Measurements from ENCODE around the gene ASB3.

The ASB3 gene

DNA sequence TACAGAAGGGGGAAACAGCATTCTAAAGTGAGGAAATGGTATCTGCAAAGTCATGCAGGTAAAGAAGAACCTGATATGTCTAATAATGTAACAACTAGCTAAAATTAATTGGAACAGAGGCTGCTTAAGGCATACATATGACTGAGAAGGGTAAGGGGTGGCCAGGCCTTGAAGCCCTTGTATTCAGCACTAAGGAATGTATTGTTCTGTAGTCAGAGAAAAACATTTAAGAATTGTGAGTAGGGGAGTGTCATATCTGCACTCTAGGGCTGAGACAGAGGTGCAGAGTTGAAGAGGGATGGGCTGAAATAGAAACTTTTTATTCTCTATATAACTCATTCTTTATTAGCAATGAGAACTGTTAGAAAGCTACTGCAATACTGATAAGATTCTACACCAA, 164.6 kb downstream of the ASB3 start:
- Histone ChIP-seq H3K27ac (ENCODE audit: low read length, poor library complexity, severe bottlenecking) (no peak overlapping the region), H3K23ac (ENCODE audit: low read length in 2 of 2) (no peak overlapping the region), H2BK15ac (ENCODE audit: low read depth, poor library complexity, severe bottlenecking) (no peak overlapping the region), H3K9ac (ENCODE audit: low read length) (no peak overlapping the region), H2BK120ac (ENCODE audit: low read depth, low read length) (no peak overlapping the region), H3K4ac (ENCODE audit: low read depth in 1 of 2, low read length in 2 of 2) (no peak overlapping the region), H2BK12ac (ENCODE audit: low read length in 2 of 2) (no peak overlapping the region), H3K4me3 (ENCODE audit: insufficient read depth in 1 of 2, low read depth in 1 of 2, low read length in 2 of 2) (no peak overlapping the region), H3K14ac (ENCODE audit: low read length in 2 of 2) (no peak overlapping the region), H2BK5ac (ENCODE audit: low read depth, low read length, poor library complexity, severe bottlenecking) (no peak overlapping the region), H3K79me1 (replicated peaks; ENCODE audit: low read length, poor library complexity, severe bottlenecking) (no peaks in the 10 kb centered on the region), H3K18ac (ENCODE audit: low read depth in 1 of 2, low read length in 2 of 2) (no peak overlapping the region), H4K8ac (ENCODE audit: low read length) (no peak overlapping the region), H3K27me3 (ENCODE audit: control insufficient read depth in 1 of 2, insufficient read depth in 1 of 2, low read length in 2 of 2) (no peaks in the 10 kb centered on the region), H4K91ac (ENCODE audit: low read length) (no peak overlapping the region), H3K4me2 (ENCODE audit: low read length, poor library complexity, severe bottlenecking) (no peak overlapping the region), H3K36me3 (ENCODE audit: control insufficient read depth in 1 of 2, insufficient read depth in 2 of 2, low read depth in 1 of 2, low read length in 2 of 2) (no peaks in the 10 kb centered on the region), H3K4me1 (ENCODE audit: control insufficient read depth, insufficient read depth, low read depth, low read length) (no peaks in the 10 kb centered on the region), H3K9me3 (ENCODE audit: control insufficient read depth, low read length) (peaks cover 3% of the 10 kb centered on the region), H2AFZ (ENCODE audit: low read depth, low read length) (no peak overlapping the region), H2AK5ac (ENCODE audit: low read length, severe bottlenecking) (no peak overlapping the region)
- no peak for DNase-seq

DNA sequence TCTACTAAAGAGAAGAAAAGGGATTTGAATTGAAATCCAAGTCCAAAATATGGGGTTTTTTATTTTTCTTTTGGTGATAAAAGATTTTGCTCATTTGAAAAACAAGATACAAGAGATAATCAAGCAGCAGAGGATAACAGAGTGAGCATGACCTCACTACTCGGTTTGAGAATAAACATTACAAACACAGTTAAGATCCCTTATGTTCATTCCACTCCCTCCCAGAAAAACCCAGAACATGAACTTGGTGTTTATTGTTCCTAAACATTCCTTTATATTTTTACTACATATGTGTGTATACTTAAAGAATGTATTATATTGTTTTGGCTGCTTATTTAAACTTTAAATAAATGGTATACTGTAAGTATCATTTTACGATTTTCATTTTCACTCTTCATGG, 165.8 kb downstream of the ASB3 start:
- H3K18ac ChIP-seq (ENCODE audit: low read depth in 1 of 2, low read length in 2 of 2) = no peak overlapping the region
- peaks cover 3% of the 10 kb centered on the region for H3K9me3 ChIP-seq (ENCODE audit: control insufficient read depth, low read length)
- H3K4me3 ChIP-seq (ENCODE audit: insufficient read depth in 1 of 2, low read depth in 1 of 2, low read length in 2 of 2) = no peak overlapping the region
- WGBS = 71% methylated on average over 1 of the region's 2 CpGs
- H3K36me3 ChIP-seq (ENCODE audit: control insufficient read depth in 1 of 2, insufficient read depth in 2 of 2, low read depth in 1 of 2, low read length in 2 of 2) = no peaks in the 10 kb centered on the region
- no peak overlapping the region for H2BK15ac ChIP-seq (ENCODE audit: low read depth, poor library complexity, severe bottlenecking)
- H3K9ac ChIP-seq (ENCODE audit: low read length) = no peak overlapping the region
- no peak overlapping the region for H2AFZ ChIP-seq (ENCODE audit: low read depth, low read length)
- H2AK5ac ChIP-seq (ENCODE audit: low read length, severe bottlenecking) = no peak overlapping the region
- no peaks in the 10 kb centered on the region for H3K27me3 ChIP-seq (ENCODE audit: control insufficient read depth in 1 of 2, insufficient read depth in 1 of 2, low read length in 2 of 2)
- no peak overlapping the region for H2BK12ac ChIP-seq (ENCODE audit: low read length in 2 of 2)
- H2BK120ac ChIP-seq (ENCODE audit: low read depth, low read length) = no peak overlapping the region
- no peak overlapping the region for H4K91ac ChIP-seq (ENCODE audit: low read length)
- no peak overlapping the region for H2BK5ac ChIP-seq (ENCODE audit: low read depth, low read length, poor library complexity, severe bottlenecking)
- no peak for DNase-seq
- H3K4me1 ChIP-seq (ENCODE audit: control insufficient read depth, insufficient read depth, low read depth, low read length) = no peaks in the 10 kb centered on the region
- H3K14ac ChIP-seq (ENCODE audit: low read length in 2 of 2) = no peak overlapping the region
- H3K27ac ChIP-seq (ENCODE audit: low read length, poor library complexity, severe bottlenecking) = no peak overlapping the region
- H4K8ac ChIP-seq (ENCODE audit: low read length) = no peak overlapping the region
- H3K4ac ChIP-seq (ENCODE audit: low read depth in 1 of 2, low read length in 2 of 2) = no peak overlapping the region
- no peak overlapping the region for H3K4me2 ChIP-seq (ENCODE audit: low read length, poor library complexity, severe bottlenecking)
- H3K79me1 ChIP-seq (replicated peaks; ENCODE audit: low read length, poor library complexity, severe bottlenecking) = no peaks in the 10 kb centered on the region
- H3K23ac ChIP-seq (ENCODE audit: low read length in 2 of 2) = no peak overlapping the region
